ENCODE data around the gene FRMD4A. TPM values are rescaled to one million over a fixed set of nuclear protein-coding genes. Genes with fewer than 3 reads are reported as not detected.

The FRMD4A gene
- total RNA-seq, 1 donor from 2014 or later = 28.2 TPM

DNA sequence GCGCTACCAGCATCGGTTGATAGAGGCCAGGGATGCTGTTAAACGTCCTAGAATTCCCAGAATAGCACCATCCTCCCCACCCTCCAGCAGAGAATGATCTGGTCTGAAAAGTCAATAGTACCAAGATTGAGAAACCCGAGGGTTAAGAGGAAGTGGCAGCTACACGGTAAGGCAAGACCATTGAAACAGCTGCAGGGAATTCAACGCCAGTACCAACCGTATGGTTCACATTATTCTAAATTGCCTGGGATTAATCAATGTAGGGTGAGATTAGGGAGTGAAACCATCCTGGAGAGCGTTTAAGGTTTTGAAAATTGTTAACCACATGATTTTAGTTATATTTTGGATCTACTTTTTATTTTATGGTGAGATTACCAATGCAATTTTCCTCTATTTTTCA lies 391.8 kb downstream of the FRMD4A start:
- TF ChIP-seq, protein P1, sequence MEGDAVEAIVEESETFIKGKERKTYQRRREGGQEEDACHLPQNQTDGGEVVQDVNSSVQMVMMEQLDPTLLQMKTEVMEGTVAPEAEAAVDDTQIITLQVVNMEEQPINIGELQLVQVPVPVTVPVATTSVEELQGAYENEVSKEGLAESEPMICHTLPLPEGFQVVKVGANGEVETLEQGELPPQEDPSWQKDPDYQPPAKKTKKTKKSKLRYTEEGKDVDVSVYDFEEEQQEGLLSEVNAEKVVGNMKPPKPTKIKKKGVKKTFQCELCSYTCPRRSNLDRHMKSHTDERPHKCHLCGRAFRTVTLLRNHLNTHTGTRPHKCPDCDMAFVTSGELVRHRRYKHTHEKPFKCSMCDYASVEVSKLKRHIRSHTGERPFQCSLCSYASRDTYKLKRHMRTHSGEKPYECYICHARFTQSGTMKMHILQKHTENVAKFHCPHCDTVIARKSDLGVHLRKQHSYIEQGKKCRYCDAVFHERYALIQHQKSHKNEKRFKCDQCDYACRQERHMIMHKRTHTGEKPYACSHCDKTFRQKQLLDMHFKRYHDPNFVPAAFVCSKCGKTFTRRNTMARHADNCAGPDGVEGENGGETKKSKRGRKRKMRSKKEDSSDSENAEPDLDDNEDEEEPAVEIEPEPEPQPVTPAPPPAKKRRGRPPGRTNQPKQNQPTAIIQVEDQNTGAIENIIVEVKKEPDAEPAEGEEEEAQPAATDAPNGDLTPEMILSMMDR (IDR thresholded peaks at IDR 0.05; ENCODE audit: insufficient read depth, low read length, poor library complexity, severe bottlenecking) = no peak
- H3K36me3 ChIP-seq (ENCODE audit: control insufficient read depth, insufficient read depth, low read length) = no peaks in the 10 kb centered on the region
- DNase-seq (ENCODE audit: low read depth) = no peak
- H3K4me3 ChIP-seq (ENCODE audit: low read depth, low read length) = no peak overlapping the region
- no peaks in the 10 kb centered on the region for H3K27me3 ChIP-seq (ENCODE audit: control insufficient read depth, insufficient read depth, low read length)

DNA sequence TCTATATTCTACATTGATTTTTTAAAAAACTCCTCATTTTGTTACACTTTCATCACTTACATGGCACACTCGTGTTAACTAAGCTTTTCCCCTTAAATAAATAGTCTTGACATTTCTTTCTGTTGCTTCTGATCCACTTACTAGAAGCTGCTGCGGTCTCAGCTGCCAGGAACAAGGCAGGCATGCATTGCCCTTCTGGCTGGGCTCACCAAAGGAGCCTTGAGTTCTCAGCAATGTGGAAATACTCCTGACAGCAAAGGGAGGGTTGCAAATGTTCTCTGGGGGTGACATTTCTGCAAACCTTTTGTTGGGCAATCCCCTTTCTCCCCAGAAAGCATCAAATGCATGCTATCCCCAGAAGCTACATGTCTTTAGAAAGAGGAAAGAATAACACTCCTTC lies 393.9 kb downstream of the FRMD4A start:
- no peak for DNase-seq (ENCODE audit: low read depth)
- Histone ChIP-seq H3K36me3 (ENCODE audit: control insufficient read depth, insufficient read depth, low read length) (no peaks in the 10 kb centered on the region), H3K4me3 (ENCODE audit: low read depth, low read length) (no peak overlapping the region), H3K27me3 (ENCODE audit: control insufficient read depth, insufficient read depth, low read length) (no peaks in the 10 kb centered on the region)
- TF ChIP-seq, protein P1 (IDR thresholded peaks at IDR 0.05; ENCODE audit: insufficient read depth, low read length, poor library complexity, severe bottlenecking) = no peak

DNA sequence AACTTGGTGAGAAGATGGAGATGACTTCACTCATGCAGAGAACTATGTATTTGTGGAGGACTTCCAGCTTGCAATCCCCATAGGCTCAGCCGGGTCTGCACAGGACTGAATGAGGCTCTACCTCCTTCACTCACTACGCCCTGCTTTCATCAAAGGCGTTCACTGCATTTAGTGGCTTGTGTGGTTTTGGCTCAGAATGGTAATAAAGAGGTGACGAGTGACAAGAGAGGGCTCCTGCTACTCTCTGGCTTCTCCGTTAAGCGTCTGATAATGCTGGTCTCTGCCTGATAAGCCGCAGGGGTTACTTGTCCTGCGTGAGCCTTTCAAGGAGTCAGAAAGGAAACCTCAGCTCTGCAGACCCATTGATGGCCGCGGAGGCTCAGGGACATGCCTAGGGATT lies 400.6 kb downstream of the FRMD4A start:
- DNase-seq (ENCODE audit: low read depth) = no peak
- Histone ChIP-seq H3K36me3 (ENCODE audit: control insufficient read depth, insufficient read depth, low read length) (no peaks in the 10 kb centered on the region), H3K4me3 (ENCODE audit: low read depth, low read length) (no peak overlapping the region), H3K27me3 (ENCODE audit: control insufficient read depth, insufficient read depth, low read length) (no peaks in the 10 kb centered on the region)
- TF ChIP-seq, protein P1 (IDR thresholded peaks at IDR 0.05; ENCODE audit: insufficient read depth, low read length, poor library complexity, severe bottlenecking) = no peak

DNA sequence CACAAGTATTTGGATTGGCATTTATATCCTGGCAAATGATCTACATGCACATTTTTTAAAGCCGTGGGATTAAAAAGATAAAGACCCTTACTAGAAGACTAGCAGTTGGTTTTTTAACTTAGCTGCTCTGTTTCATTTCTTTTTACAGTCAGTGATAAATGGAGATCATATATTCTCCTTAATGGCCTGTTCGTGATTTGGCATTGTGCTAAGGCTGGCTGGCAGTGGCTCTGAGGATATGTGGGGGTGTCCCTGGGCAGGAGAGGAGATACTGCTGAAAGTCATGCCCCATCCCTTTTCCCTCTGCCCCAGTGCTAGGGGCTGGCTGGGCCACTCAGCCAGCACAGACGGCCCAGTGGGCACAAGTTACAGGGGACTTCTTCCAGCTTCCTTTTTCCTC lies 402.3 kb downstream of the FRMD4A start:
- no peaks in the 10 kb centered on the region for H3K27me3 ChIP-seq (ENCODE audit: control insufficient read depth, insufficient read depth, low read length)
- TF ChIP-seq, protein P1 (IDR thresholded peaks at IDR 0.05; ENCODE audit: insufficient read depth, low read length, poor library complexity, severe bottlenecking) = no peak
- no peak for DNase-seq (ENCODE audit: low read depth)
- no peaks in the 10 kb centered on the region for H3K36me3 ChIP-seq (ENCODE audit: control insufficient read depth, insufficient read depth, low read length)
- H3K4me3 ChIP-seq (ENCODE audit: low read depth, low read length) = no peak overlapping the region

DNA sequence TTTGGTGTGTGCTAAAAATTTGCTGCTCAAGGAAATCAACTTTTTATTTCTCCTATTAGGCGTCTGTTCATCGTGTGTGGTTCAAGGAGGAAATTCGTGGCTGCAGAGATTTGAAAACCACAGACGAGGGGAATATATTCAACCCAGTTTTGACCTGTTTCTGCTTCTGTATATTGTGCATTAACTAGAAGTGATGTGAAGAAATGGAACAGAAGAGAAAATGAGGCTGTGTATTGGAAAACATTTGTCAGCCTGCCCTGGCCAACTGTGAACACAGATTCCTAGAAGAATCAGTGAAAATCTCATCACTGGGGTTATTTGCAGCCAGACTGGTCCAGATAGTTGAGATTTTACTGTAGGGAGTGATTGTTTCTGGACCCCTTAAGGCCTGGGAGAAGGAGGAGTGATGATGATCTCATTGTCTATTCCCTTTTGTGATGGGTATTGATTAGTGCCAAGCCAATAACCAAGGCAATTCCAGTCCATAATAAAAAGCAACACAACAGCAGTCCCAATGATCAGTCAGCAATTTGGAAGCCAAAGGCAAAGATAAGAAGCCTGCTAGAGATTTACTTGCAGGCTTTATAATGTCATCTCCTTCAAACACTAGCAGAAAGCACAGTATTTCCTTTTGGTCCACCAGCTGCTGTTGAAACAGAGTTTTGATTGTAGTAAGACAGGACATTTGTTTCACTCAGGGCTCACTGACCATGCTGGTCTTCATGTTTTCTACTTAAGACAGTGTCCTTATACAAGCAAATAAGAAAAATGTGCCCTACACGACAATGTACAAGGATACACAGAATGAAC lies 404.5 kb downstream of the FRMD4A start:
- DNase-seq (ENCODE audit: low read depth) = no peak
- no peaks in the 10 kb centered on the region for H3K27me3 ChIP-seq (ENCODE audit: control insufficient read depth, insufficient read depth, low read length)
- TF ChIP-seq, protein P1 (IDR thresholded peaks at IDR 0.05; ENCODE audit: insufficient read depth, low read length, poor library complexity, severe bottlenecking) = no peak
- H3K36me3 ChIP-seq (ENCODE audit: control insufficient read depth, insufficient read depth, low read length) = no peaks in the 10 kb centered on the region
- no peak overlapping the region for H3K4me3 ChIP-seq (ENCODE audit: low read depth, low read length)
